Ovary (tissue), 3 donors: ENCODE measurements around the gene ROM1.

Source experiments
- CTCF ChIP-seq, 3 donors: fragments of 450-650 bp in 2 of 3; fragments of 200-600 bp in 1 of 3; IDR thresholded peaks; one replicate each; pipeline versions ENCODE4 v1.5.1 to v1.8.0; 2016 to 2022; ENCODE audit warnings: antibody characterized with exemption in 3 of 3, mild to moderate bottlenecking in 1 of 3
- EP300 ChIP-seq: sonication (generic); formaldehyde crosslinking; IDR thresholded peaks from one replicate; pipeline ENCODE4 v1.6.1; 2017; ENCODE audit warnings: antibody characterized with exemption
- POLR2A ChIP-seq: fragments of 450-650 bp; IDR thresholded peaks from one replicate; pipeline ENCODE4 v1.6.1; 2017; ENCODE audit warnings: antibody characterized with exemption, mild to moderate bottlenecking, moderate library complexity
- donor health status: DM: no; HTN: no; CAD: no.

DNA sequence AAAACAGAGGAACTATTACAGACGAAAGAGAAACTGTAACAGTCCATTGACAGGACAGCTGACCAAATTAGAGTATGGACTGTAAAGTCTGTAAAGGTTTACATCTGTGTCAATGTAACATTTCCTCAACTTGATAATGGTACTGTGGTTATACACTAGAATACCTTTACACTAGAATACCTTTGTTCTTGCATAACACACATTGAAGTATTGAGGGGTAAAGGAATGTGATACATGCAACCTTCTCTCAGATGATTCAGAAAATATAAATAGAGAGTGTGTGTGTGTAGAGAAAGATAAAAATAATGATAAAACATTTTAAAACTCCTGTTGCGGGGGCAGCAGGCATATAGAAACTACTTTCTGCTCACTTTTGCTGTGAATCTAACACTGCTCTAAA is 33.8 kb upstream of the ROM1 start:
- no peak for TF ChIP-seq CTCF (IDR thresholded peaks at IDR 0.05)
- TF ChIP-seq POLR2A, result no peak
- no peak for TF ChIP-seq EP300
